GM10248 (cell line): ENCODE data around the gene MILR1.

Experiments
- CTCF ChIA-PET: fragments of 300-600 bp; sonication (Branson Sonifier 250); formaldehyde crosslinking; extraction: SDS; loops from one replicate; lab custom pipeline; 2021; ENCODE audit warnings: antibody characterized with exemption; lab: Yijun Ruan, JAX
- POLR2A ChIA-PET: fragments of 350-650 bp; sonication (Branson Sonifier 250); formaldehyde crosslinking; extraction: SDS; loops from one replicate; lab custom pipeline; 2020; ENCODE audit warnings: antibody characterized with exemption; lab: Yijun Ruan, JAX
- DNase-seq: peaks from one replicate; pipeline ENCODE4 v3.0.0; 2012; ENCODE audit errors: extremely low spot score
- TF ChIP-seq, protein P1 (sequence below): IDR thresholded peaks from 2 replicates; pipeline ENCODE4 v1.5.1; 2012; ENCODE audit warnings: mild to moderate bottlenecking, low read depth; ENCODE audit errors: extremely low read depth, missing control alignments, control extremely low read depth

Gene MILR1

GRCh38 chr17:64480951-64481350 lies 32.0 kb downstream of the MILR1 start:
- TF ChIP-seq, protein P1, sequence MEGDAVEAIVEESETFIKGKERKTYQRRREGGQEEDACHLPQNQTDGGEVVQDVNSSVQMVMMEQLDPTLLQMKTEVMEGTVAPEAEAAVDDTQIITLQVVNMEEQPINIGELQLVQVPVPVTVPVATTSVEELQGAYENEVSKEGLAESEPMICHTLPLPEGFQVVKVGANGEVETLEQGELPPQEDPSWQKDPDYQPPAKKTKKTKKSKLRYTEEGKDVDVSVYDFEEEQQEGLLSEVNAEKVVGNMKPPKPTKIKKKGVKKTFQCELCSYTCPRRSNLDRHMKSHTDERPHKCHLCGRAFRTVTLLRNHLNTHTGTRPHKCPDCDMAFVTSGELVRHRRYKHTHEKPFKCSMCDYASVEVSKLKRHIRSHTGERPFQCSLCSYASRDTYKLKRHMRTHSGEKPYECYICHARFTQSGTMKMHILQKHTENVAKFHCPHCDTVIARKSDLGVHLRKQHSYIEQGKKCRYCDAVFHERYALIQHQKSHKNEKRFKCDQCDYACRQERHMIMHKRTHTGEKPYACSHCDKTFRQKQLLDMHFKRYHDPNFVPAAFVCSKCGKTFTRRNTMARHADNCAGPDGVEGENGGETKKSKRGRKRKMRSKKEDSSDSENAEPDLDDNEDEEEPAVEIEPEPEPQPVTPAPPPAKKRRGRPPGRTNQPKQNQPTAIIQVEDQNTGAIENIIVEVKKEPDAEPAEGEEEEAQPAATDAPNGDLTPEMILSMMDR, result no peak
- ChIA-PET CTCF (interaction anchor here (6.9 to 8.7 kb wide), 2 partner anchors 11 to 61 kb away, joined by 39 to 58 read pairs; no protein-coding TSS in a partner anchor), POLR2A (interaction anchor here (0.7 kb wide), 1 partner anchor 26 kb away, joined by 3 read pairs; the partner anchor contains the start of gene CEP95)
- no peak for DNase-seq

DNA sequence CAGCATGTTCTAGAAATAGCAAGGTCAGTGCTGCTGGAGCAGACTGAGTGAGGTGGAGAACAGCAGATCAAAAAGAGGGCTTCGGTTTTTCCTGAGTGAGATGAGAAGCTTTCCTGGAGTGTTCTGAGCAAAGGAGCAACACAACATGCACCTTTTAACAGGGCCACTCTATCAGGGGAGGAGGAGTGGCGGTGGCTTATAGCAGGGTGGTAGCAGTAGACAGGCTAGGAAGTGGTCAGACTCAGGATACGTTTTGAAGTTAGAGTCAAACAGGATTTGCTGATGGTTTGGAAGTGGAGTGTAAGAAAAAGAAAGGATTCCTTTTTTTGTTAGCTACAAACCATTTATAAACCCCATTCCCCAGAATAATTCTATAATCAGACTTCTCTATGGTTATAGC lies 35.5 kb downstream of the MILR1 start:
- TF ChIP-seq, protein P1, result no peak
- CTCF ChIA-PET, result interaction anchor here (1.9 kb wide), 1 partner anchor 65 kb away, joined by 8 read pairs; no protein-coding TSS in a partner anchor
- POLR2A ChIA-PET, result no interaction called here
- no peak for DNase-seq

DNA sequence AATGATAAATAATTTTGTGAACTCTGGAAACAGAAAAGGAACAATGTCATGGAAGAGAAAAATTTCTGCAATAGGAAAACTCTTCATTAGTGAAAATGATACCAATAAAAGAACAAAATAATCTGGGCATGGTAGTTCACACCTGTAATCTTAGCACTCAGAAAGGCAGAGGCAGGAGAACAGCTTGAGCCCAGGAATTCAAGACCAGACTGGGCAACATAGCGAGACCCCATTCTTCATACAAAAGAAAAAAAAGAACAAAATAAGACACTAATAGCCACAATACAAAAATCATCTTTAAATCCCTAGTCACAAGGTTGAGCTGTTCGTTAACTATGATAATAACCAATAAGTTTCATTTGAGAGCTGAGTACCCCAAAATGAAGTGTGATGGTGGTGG lies 39.4 kb downstream of the MILR1 start:
- DNase-seq, result no peak
- ChIA-PET CTCF (interaction anchor here (5.5 kb wide), 1 partner anchor 68 kb away, joined by 96 read pairs; no protein-coding TSS in a partner anchor), POLR2A (no interaction called here)
- TF ChIP-seq, protein P1, result no peak

GRCh38 chr17:64491034-64491860 lies 42.3 kb downstream of the MILR1 start:
- ChIA-PET CTCF (interaction anchor here (0.6 to 5.9 kb wide), 13 partner anchors 8 to 344 kb away, joined by 3 to 96 read pairs (median 4); no protein-coding TSS in a partner anchor), POLR2A (interaction anchor here (0.6 to 1.3 kb wide), 3 partner anchors 14 to 538 kb away, joined by 3 to 8 read pairs (median 3); partner anchors contain the start of gene DDX5)
- no peak for DNase-seq
- TF ChIP-seq, protein P1, result peak; percentile 71

GRCh38 chr17:64491994-64492393 lies 43.1 kb downstream of the MILR1 start:
- POLR2A ChIA-PET, result interaction anchor here (0.6 to 1.4 kb wide), 3 partner anchors 13 to 537 kb away, joined by 3 to 6 read pairs (median 3); no protein-coding TSS in a partner anchor

More at GRCh38 chr17:64491994-64492393, 43.1 kb downstream of the MILR1 start:
- no peak for DNase-seq
- TF ChIP-seq, protein P1, result no peak
- CTCF ChIA-PET, result interaction anchor here (0.7 to 5.9 kb wide), 8 partner anchors 14 to 344 kb away, joined by 3 to 96 read pairs (median 4); partner anchors contain the start of genes CEP95 and DDX5
